H9 (cell line): Measurements from ENCODE around the gene VSX1. TPM values are rescaled to one million over a fixed set of nuclear protein-coding genes. Genes with fewer than 3 reads are reported as not detected.

Experiments used
- DNase-seq: peaks from one replicate; pipeline ENCODE4 v3.0.0-alpha.2; 2017
- H2AFZ ChIP-seq: one replicate; pipeline ENCODE4 v1.6.1; 2013; ENCODE audit warnings: mild to moderate bottlenecking, low read length, control low read depth, moderate library complexity
- H2AK5ac ChIP-seq: 2 replicates; pipeline ENCODE4 v1.6.1; 2013; ENCODE audit warnings: low read length, control low read depth, mixed read lengths; ENCODE audit not compliant: insufficient read length
- H2BK120ac ChIP-seq: one replicate; pipeline ENCODE4 v1.6.1; 2013; ENCODE audit warnings: low read depth, mild to moderate bottlenecking, low read length, control low read depth, inconsistent platforms; ENCODE audit not compliant: poor library complexity, severe bottlenecking
- H2BK12ac ChIP-seq: 2 replicates; pipeline ENCODE4 v1.6.1; 2013; ENCODE audit warnings: low read length, control low read depth, mixed read lengths, low read depth; ENCODE audit not compliant: insufficient read length
- H2BK15ac ChIP-seq: 2 replicates; pipeline ENCODE4 v1.6.1; 2013; ENCODE audit warnings: low read depth, low read length, control low read depth
- H2BK20ac ChIP-seq: one replicate; pipeline ENCODE4 v1.6.1; 2013; ENCODE audit warnings: low read depth, mild to moderate bottlenecking, low read length, control low read depth, inconsistent platforms; ENCODE audit not compliant: poor library complexity, severe bottlenecking
- H2BK5ac ChIP-seq: 2 replicates; pipeline ENCODE4 v1.6.1; 2013; ENCODE audit warnings: low read length, control low read depth, mixed read lengths; ENCODE audit not compliant: insufficient read length
- H3K14ac ChIP-seq: 2 replicates; pipeline ENCODE4 v1.6.1; 2013; ENCODE audit warnings: low read length, control low read depth; ENCODE audit not compliant: insufficient read depth
- H3K18ac ChIP-seq: 2 replicates; pipeline ENCODE4 v1.6.1; 2013; ENCODE audit warnings: low read depth, mild to moderate bottlenecking, mixed read lengths, low read length, control low read depth; ENCODE audit not compliant: insufficient read length
- H3K23ac ChIP-seq: 2 replicates; pipeline ENCODE4 v1.6.1; 2013; ENCODE audit warnings: low read length, control low read depth, mixed read lengths, low read depth; ENCODE audit not compliant: insufficient read length
- H3K23me2 ChIP-seq: 2 replicates; pipeline ENCODE4 v1.6.1; 2013; ENCODE audit warnings: low read depth, mild to moderate bottlenecking, mixed read lengths, low read length, control low read depth; ENCODE audit not compliant: insufficient read length, poor library complexity, severe bottlenecking
- H3K27ac ChIP-seq: 2 replicates; pipeline ENCODE4 v1.5.1; 2013; ENCODE audit warnings: low read length, control low read depth, mixed read lengths, low read depth; ENCODE audit not compliant: insufficient read length
- H3K27me3 ChIP-seq: 2 replicates; pipeline ENCODE4 v1.6.1; 2013; ENCODE audit warnings: low read length, control low read depth, inconsistent platforms; ENCODE audit not compliant: insufficient read depth
- H3K4ac ChIP-seq: 2 replicates; pipeline ENCODE4 v1.6.1; 2013; ENCODE audit warnings: low read depth, mild to moderate bottlenecking, control low read depth, inconsistent platforms, low read length, moderate library complexity
- H3K4me1 ChIP-seq: 2 replicates; pipeline ENCODE4 v1.6.1; 2013; ENCODE audit warnings: low read length, control low read depth, inconsistent platforms; ENCODE audit not compliant: insufficient read depth
- H3K4me2 ChIP-seq: 2 replicates; pipeline ENCODE4 v1.6.1; 2013; ENCODE audit warnings: low read length, control low read depth, mixed read lengths; ENCODE audit not compliant: insufficient read length, insufficient read depth
- H3K56ac ChIP-seq: 2 replicates; pipeline ENCODE4 v1.6.1; 2013; ENCODE audit warnings: low read depth, mild to moderate bottlenecking, mixed read lengths, low read length, control low read depth; ENCODE audit not compliant: insufficient read length
- H3K79me1 ChIP-seq: 2 replicates; pipeline ENCODE4 v1.6.1; 2013; ENCODE audit warnings: low read depth, mild to moderate bottlenecking, moderate library complexity, low read length, control low read depth, inconsistent platforms; ENCODE audit not compliant: insufficient read depth, poor library complexity, severe bottlenecking
- H3K79me2 ChIP-seq: 2 replicates; pipeline ENCODE4 v1.6.1; 2013; ENCODE audit warnings: low read length, control low read depth, inconsistent platforms; ENCODE audit not compliant: insufficient read depth
- H3K9ac ChIP-seq: 2 replicates; pipeline ENCODE4 v1.6.1; 2013; ENCODE audit warnings: low read length, control low read depth, mixed read lengths; ENCODE audit not compliant: insufficient read length; ENCODE audit errors: extremely low read depth
- H3K9me3 ChIP-seq: one replicate; pipeline ENCODE4 v1.6.1; 2013; ENCODE audit warnings: low read depth, low read length, inconsistent platforms; ENCODE audit not compliant: control insufficient read depth
- H3T11ph ChIP-seq: one replicate; pipeline ENCODE4 v1.6.1; 2013; ENCODE audit warnings: mild to moderate bottlenecking, low read length, control low read depth, inconsistent platforms
- H4K20me1 ChIP-seq: one replicate; pipeline ENCODE4 v1.6.1; 2013; ENCODE audit not compliant: control insufficient read depth, insufficient read length, insufficient read depth
- H4K5ac ChIP-seq: 2 replicates; pipeline ENCODE4 v1.6.1; 2013; ENCODE audit warnings: low read depth, mild to moderate bottlenecking, mixed read lengths, low read length, control low read depth; ENCODE audit not compliant: insufficient read length
- H4K8ac ChIP-seq: replicated peaks from 2 replicates; pipeline ENCODE4 v1.6.1; 2013; ENCODE audit warnings: low read length, control low read depth, mixed read lengths, low read depth; ENCODE audit not compliant: insufficient read length
- H4K91ac ChIP-seq: 2 replicates; pipeline ENCODE4 v1.6.1; 2013; ENCODE audit warnings: low read depth, mild to moderate bottlenecking, moderate library complexity, mixed read lengths, low read length, control low read depth; ENCODE audit not compliant: insufficient read length
- H3K27ac Mint-ChIP-seq, 3 experiments: 2 replicates in 2 of 3; 3 replicates in 1 of 3; pipeline ENCODE4 v1.8.0; 2020 to 2021; ENCODE audit warnings: mixed read lengths in 3 of 3, mild to moderate bottlenecking in 1 of 3, moderate library complexity in 1 of 3
- H3K27me3 Mint-ChIP-seq: 2 replicates; pipeline ENCODE4 v1.8.0; 2021; ENCODE audit warnings: low read depth, mild to moderate bottlenecking, moderate library complexity, mixed read lengths
- H3K36me3 Mint-ChIP-seq, 3 experiments: 2 replicates in 2 of 3; 3 replicates in 1 of 3; pipeline ENCODE4 v1.8.0; 2020 to 2021; ENCODE audit warnings: low read depth in 3 of 3, mixed read lengths in 3 of 3; ENCODE audit not compliant: insufficient read depth in 1 of 3
- H3K4me1 Mint-ChIP-seq, 2 experiments: 2 replicates each; pipeline ENCODE4 v1.8.0; 2020; ENCODE audit warnings: mixed read lengths in 2 of 2
- H3K4me3 Mint-ChIP-seq, 2 experiments: 2 replicates in 1 of 2; 3 replicates in 1 of 2; pipeline ENCODE4 v1.8.0; 2020 to 2021; ENCODE audit warnings: mild to moderate bottlenecking in 2 of 2, mixed read lengths in 2 of 2, moderate library complexity in 1 of 2
- H3K9me3 Mint-ChIP-seq, 2 experiments: 2 replicates in 1 of 2; 3 replicates in 1 of 2; pipeline ENCODE4 v1.8.0; 2020; ENCODE audit warnings: mild to moderate bottlenecking in 2 of 2, mixed read lengths in 2 of 2, moderate library complexity in 1 of 2
- CTCF ChIP-seq: fragments of 200-600 bp; sonication (generic); conservative IDR thresholded peaks from 3 replicates; pipeline ENCODE4 v1.8.0; 2021; ENCODE audit warnings: antibody characterized with exemption, mild to moderate bottlenecking
- WGBS: extraction: QIAGEN DNeasy Blood & Tissue Kit; methylation state at CpG from one replicate; pipeline ENCODE4 v1.1.7; 2013; ENCODE audit warnings: missing lambda C conversion rate, low lambda C conversion rate, mixed read lengths; ENCODE audit not compliant: insufficient read length; ENCODE audit errors: extremely low coverage; 5-methylcytosine and 5-hydroxymethylcytosine counted together
- total RNA-seq: library from RNA; stranded (reverse); gene quantifications from 2 replicates; pipeline ENCODE4 v1.2.1, GENCODE V29; 2021

VSX1 gene
- total RNA-seq, 1 experiment from 2014 or later, result not detected

- H3K27me3 ChIP-seq, result no peaks in the 10 kb centered on the region; the same call in 1 of the 2 replicates
- H3K14ac ChIP-seq, result no peak overlapping the region; the same call in 1 of the 2 replicates
- H3K9me3 ChIP-seq, result no peaks in the 10 kb centered on the region
- Mint-ChIP-seq H3K4me3 (no peak overlapping the region), H3K36me3 (no peaks in the 10 kb centered on the region), H3K4me1 (peaks cover 2% of the 10 kb centered on the region in 2 experiments; a peak in 1 of 4 replicates), H3K9me3 (no peaks in the 10 kb centered on the region), H3K27me3 (peaks cover 4% of the 10 kb centered on the region), H3K27ac (no peak overlapping the region; a peak in 1 of 7 replicates)
- no peak overlapping the region for H3K23ac ChIP-seq
- H2AFZ ChIP-seq, result no peak overlapping the region
- H4K5ac ChIP-seq, result no peak overlapping the region
- peaks cover 2% of the 10 kb centered on the region; the same call in 1 of the 2 replicates for H3K4me1 ChIP-seq
- no peaks in the 10 kb centered on the region for H3K79me1 ChIP-seq
- H3K27ac ChIP-seq, result no peak overlapping the region
- DNase-seq, result no peak
- H4K8ac ChIP-seq, result no peak overlapping the region
- no peak overlapping the region for H2BK5ac ChIP-seq
- H4K20me1 ChIP-seq, result no peaks in the 10 kb centered on the region
- H2BK12ac ChIP-seq, result no peak overlapping the region
- no peak overlapping the region for H3K18ac ChIP-seq
- H2BK20ac ChIP-seq, result no peak overlapping the region
- H2BK15ac ChIP-seq, result no peak overlapping the region
- H2AK5ac ChIP-seq, result no peak overlapping the region
- no peak overlapping the region for H3K9ac ChIP-seq
- no peak for TF ChIP-seq CTCF
- no CpG with 5 or more reads among the region's 9 CpGs for WGBS
- H3K56ac ChIP-seq, result no peak overlapping the region
- no peak overlapping the region for H3K4me2 ChIP-seq
- H3K79me2 ChIP-seq, result no peaks in the 10 kb centered on the region
- H3T11ph ChIP-seq, result no peak overlapping the region
- H4K91ac ChIP-seq, result peak overlapping the region; percentile 40
- no peak overlapping the region for H2BK120ac ChIP-seq
- no peak overlapping the region for H3K4ac ChIP-seq
- H3K23me2 ChIP-seq, result no peaks in the 10 kb centered on the region
Measured at GRCh38 chr20:25043499-25044260, 38.3 kb downstream of the VSX1 start.
